Measurements from ENCODE around the gene CCDC177. TPM values are rescaled to one million over a fixed set of nuclear protein-coding genes. Genes with fewer than 3 reads are reported as not detected.
A peak's percentile ranks its signal among the peaks of the same experiment; 100 is the strongest.

CCDC177 gene
- total and polyA plus RNA-seq, 2 experiments from 2014 or later = not detected

DNA sequence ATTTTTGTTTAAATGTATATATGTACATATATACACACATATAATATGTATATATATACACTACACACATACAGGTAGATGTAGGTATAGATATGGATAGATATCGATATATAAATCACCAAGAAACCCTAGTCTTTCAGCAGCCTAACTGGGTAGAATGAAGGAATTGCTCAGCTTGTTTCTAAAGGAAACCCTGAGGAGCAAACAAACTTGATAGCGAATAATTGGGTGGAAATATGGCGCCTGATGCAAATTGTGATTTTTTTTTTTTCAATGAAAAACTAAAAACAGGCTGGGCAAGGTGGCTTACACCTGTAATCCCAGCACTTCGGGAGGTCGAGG, 254 bp upstream of the CCDC177 start:
- Histone ChIP-seq H3K79me2 (ENCODE audit: insufficient read depth) (no peaks in the 10 kb centered on the region), H2AFZ (no peak overlapping the region), H3K4me2 (ENCODE audit: unreplicated experiment) (no peak overlapping the region), H3K9me2 (ENCODE audit: insufficient read depth) (no peaks in the 10 kb centered on the region), H3K9me3 (ENCODE audit: low read depth) (no peaks in the 10 kb centered on the region), H3F3A (ENCODE audit: insufficient read depth) (peaks cover 8% of the 10 kb centered on the region; the same call in 1 of the 2 replicates), H3K36me3 (ENCODE audit: low read depth) (no peaks in the 10 kb centered on the region), H4K20me1 (ENCODE audit: insufficient read depth) (no peaks in the 10 kb centered on the region), H3K4me3 (no peak overlapping the region), H3K27ac (no peak overlapping the region), H3K27me3 (replicated peaks; ENCODE audit: insufficient read depth) (peaks cover 60% of the 10 kb centered on the region), H3K9ac (no peak overlapping the region), H3K4me1 (ENCODE audit: insufficient read depth) (peaks cover 5% of the 10 kb centered on the region; the same call in 1 of the 2 replicates)
- TF ChIP-seq EZH2 (IDR thresholded peaks at IDR 0.05; ENCODE audit: insufficient read depth, poor library complexity, severe bottlenecking) (no peak), EZH2phosphoT487 (IDR thresholded peaks at IDR 0.05; ENCODE audit: insufficient read depth, low read depth) (no peak)
- in situ Hi-C loops (cut with MboI) = loop anchor here (25.0 kb wide), 1 partner anchor 462 kb away; no protein-coding TSS in a partner anchor
- no peak for DNase-seq
- 46 to 47% methylated on average over 5 of the region's 5 CpGs for WGBS, 2 experiments (ENCODE audit: low coverage in 1 of 2, low lambda C conversion rate in 2 of 2, missing lambda C conversion rate in 2 of 2)

DNA sequence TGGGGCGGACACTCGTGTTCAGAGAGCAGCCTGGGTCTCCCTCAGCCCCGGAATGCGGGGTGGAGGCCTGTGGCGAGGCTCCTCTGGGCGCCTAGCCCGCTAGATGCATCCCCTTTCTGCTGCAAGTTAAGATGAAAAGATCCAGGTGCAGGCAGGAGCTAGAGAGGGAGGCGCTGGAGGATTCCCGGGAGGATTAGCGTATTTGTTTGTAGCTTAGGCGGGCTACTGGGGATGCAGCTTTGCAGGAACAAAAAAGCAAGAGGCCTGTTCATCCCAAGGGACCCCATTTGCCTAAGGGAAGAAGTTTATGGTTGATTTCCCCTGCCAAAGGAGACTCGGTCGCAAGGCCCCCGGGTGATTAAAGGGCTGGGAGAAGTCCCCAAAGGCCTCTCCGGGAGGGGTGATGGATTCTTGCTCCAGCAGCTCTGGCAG, 824 bp downstream of the CCDC177 start:
- WGBS, 2 experiments (ENCODE audit: low coverage in 1 of 2, low lambda C conversion rate in 2 of 2, missing lambda C conversion rate in 2 of 2) = 5 to 6% methylated on average over 15 of the region's 15 CpGs
- TF ChIP-seq EZH2 (IDR thresholded peaks at IDR 0.05; ENCODE audit: insufficient read depth, poor library complexity, severe bottlenecking) (no peak), EZH2phosphoT487 (IDR thresholded peaks at IDR 0.05; ENCODE audit: insufficient read depth, low read depth) (no peak)
- no peak overlapping the region for H2AFZ ChIP-seq
- no peaks in the 10 kb centered on the region for H3K4me1 ChIP-seq (ENCODE audit: insufficient read depth)
- peaks cover 71% of the 10 kb centered on the region for H3K27me3 ChIP-seq (replicated peaks; ENCODE audit: insufficient read depth)
- H3K9me2 ChIP-seq (ENCODE audit: insufficient read depth) = no peaks in the 10 kb centered on the region
- H3K27ac ChIP-seq = no peak overlapping the region
- H3K79me2 ChIP-seq (ENCODE audit: insufficient read depth) = no peaks in the 10 kb centered on the region
- H3K36me3 ChIP-seq (ENCODE audit: low read depth) = no peaks in the 10 kb centered on the region
- in situ Hi-C loops (cut with MboI) = no loop called here
- H3K4me2 ChIP-seq (ENCODE audit: unreplicated experiment) = no peak overlapping the region
- no peaks in the 10 kb centered on the region for H3F3A ChIP-seq (ENCODE audit: insufficient read depth)
- H3K9ac ChIP-seq = no peak overlapping the region
- no peak overlapping the region for H3K4me3 ChIP-seq
- no peaks in the 10 kb centered on the region for H3K9me3 ChIP-seq (ENCODE audit: low read depth)
- H4K20me1 ChIP-seq (ENCODE audit: insufficient read depth) = no peaks in the 10 kb centered on the region
- DNase-seq = peak; percentile 7

DNA sequence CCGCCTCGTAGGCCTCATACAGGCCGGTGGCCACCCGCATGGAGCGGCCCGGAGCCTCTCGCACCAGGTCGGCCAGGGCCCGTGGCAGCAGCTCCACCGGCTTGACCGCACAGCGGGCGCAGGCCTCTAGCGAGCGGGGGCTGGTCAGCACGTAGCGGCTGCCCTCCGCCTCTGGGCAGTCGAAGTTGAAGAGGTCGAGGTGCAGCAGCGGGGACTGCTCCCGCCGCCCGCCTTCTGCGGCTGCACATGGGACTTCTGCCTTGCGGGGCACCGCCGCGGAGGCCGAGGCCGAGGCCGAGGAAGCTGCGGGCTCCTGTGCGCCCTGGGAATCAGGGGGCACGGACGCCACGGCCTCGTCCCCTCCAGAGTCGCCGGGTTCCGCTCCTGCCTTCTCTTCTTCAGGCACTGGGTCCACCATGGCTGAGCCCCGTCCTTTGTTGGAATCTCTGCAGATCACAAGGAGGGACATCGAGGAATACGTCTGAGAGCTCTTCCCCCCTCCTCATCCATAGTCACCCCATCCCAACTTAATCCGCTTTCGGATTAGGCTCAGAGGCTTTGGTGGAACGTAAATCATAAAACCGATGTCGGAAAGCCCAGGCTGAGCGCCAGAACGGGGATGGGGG, 1.4 kb downstream of the CCDC177 start:
- TF ChIP-seq EZH2phosphoT487 (IDR thresholded peaks at IDR 0.05; ENCODE audit: insufficient read depth, low read depth) = no peak
- TF ChIP-seq EZH2 (IDR thresholded peaks at IDR 0.05; ENCODE audit: insufficient read depth, poor library complexity, severe bottlenecking) = peak; percentile 83
- peak; percentile 33 for DNase-seq
- Histone ChIP-seq H3K9me3 (ENCODE audit: low read depth) (no peaks in the 10 kb centered on the region), H4K20me1 (ENCODE audit: insufficient read depth) (no peaks in the 10 kb centered on the region), H3K4me3 (no peak overlapping the region; the same call in 1 of the 2 replicates), H2AFZ (no peak overlapping the region), H3F3A (ENCODE audit: insufficient read depth) (no peaks in the 10 kb centered on the region), H3K9ac (no peak overlapping the region), H3K4me1 (ENCODE audit: insufficient read depth) (no peaks in the 10 kb centered on the region), H3K79me2 (ENCODE audit: insufficient read depth) (no peaks in the 10 kb centered on the region), H3K27me3 (replicated peaks; ENCODE audit: insufficient read depth) (peaks cover 76% of the 10 kb centered on the region), H3K4me2 (ENCODE audit: unreplicated experiment) (no peak overlapping the region), H3K9me2 (ENCODE audit: insufficient read depth) (no peaks in the 10 kb centered on the region), H3K36me3 (ENCODE audit: low read depth) (no peaks in the 10 kb centered on the region), H3K27ac (no peak overlapping the region)
- WGBS, 2 experiments (ENCODE audit: low coverage in 1 of 2, low lambda C conversion rate in 2 of 2, missing lambda C conversion rate in 2 of 2) = 27 to 39% methylated on average over 27 to 50 of the region's 51 CpGs
- in situ Hi-C loops (cut with MboI) = no loop called here

DNA sequence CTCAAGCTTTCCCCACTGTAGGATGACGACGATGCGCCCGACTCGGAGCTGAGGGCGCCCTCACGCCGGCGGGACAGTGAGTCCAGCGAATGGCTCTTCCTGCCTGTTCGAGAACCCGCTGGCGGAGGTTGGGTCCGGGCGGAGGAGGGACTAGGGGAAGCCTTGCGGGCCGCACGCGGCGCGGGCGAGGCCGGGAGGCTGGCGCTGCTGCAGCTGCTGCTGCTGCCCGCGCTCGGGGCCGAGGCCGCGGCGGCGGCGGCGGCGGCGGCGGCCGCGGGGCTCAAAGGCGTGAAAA, 1.9 kb downstream of the CCDC177 start:
- WGBS, 2 experiments (ENCODE audit: low coverage in 1 of 2, low lambda C conversion rate in 2 of 2, missing lambda C conversion rate in 2 of 2) = 18 to 23% methylated on average over 17 to 25 of the region's 40 CpGs
- H3K4me3 ChIP-seq = peak overlapping the region; percentile 55
- no peaks in the 10 kb centered on the region for H3F3A ChIP-seq (ENCODE audit: insufficient read depth)
- no peak overlapping the region for H3K4me2 ChIP-seq (ENCODE audit: unreplicated experiment)
- H3K79me2 ChIP-seq (ENCODE audit: insufficient read depth) = no peaks in the 10 kb centered on the region
- no peak overlapping the region for H3K9ac ChIP-seq
- DNase-seq = peak; percentile 35
- in situ Hi-C loops (cut with MboI) = no loop called here
- H3K36me3 ChIP-seq (ENCODE audit: low read depth) = no peaks in the 10 kb centered on the region
- no peaks in the 10 kb centered on the region for H3K9me3 ChIP-seq (ENCODE audit: low read depth)
- H3K27ac ChIP-seq = no peak overlapping the region
- TF ChIP-seq EZH2 (IDR thresholded peaks at IDR 0.05; ENCODE audit: insufficient read depth, poor library complexity, severe bottlenecking) = no peak
- no peak for TF ChIP-seq EZH2phosphoT487 (IDR thresholded peaks at IDR 0.05; ENCODE audit: insufficient read depth, low read depth)
- no peaks in the 10 kb centered on the region for H3K4me1 ChIP-seq (ENCODE audit: insufficient read depth)
- no peaks in the 10 kb centered on the region for H4K20me1 ChIP-seq (ENCODE audit: insufficient read depth)
- H3K27me3 ChIP-seq (replicated peaks; ENCODE audit: insufficient read depth) = peaks cover 79% of the 10 kb centered on the region
- H2AFZ ChIP-seq = no peak overlapping the region
- no peaks in the 10 kb centered on the region for H3K9me2 ChIP-seq (ENCODE audit: insufficient read depth)
